Activated B cell treated with CpG ODN at 0.5 μM for 24 hours (primary cell): ENCODE measurements around the gene IFT172. TPM values are rescaled to one million over a fixed set of nuclear protein-coding genes. Genes with fewer than 3 reads are reported as not detected.
A peak's percentile ranks its signal among the peaks of the same experiment; 100 is the strongest.

ENCODE experiments used
- ATAC-seq: fragments of 200-7000 bp; cut with Tn5 transposase; one replicate; pipeline ENCODE4 v1.10.0; 2021; ENCODE audit warnings: low read depth, mild to moderate bottlenecking, moderate library complexity
- CTCF ChIA-PET: fragments of 350-600 bp; sonication (Branson Sonifier 250); formaldehyde crosslinking; loops from one replicate; lab custom pipeline; 2021; ENCODE audit warnings: antibody characterized with exemption; lab: Charles Lee
- POLR2A ChIA-PET: fragments of 350-600 bp; sonication (Branson Sonifier 250); formaldehyde crosslinking; loops from one replicate; lab custom pipeline; 2021; ENCODE audit warnings: antibody characterized with exemption; lab: Charles Lee
- DNase-seq: peaks from one replicate; pipeline ENCODE4 v3.0.0; 2022
- H3K27ac Mint-ChIP-seq: one replicate; pipeline ENCODE4 v1.8.0; 2020; ENCODE audit warnings: mixed read lengths
- H3K27me3 Mint-ChIP-seq: one replicate; pipeline ENCODE4 v1.8.0; 2021; ENCODE audit warnings: mixed read lengths
- H3K36me3 Mint-ChIP-seq: one replicate; pipeline ENCODE4 v1.8.0; 2021; ENCODE audit warnings: low read depth, mixed read lengths
- H3K4me1 Mint-ChIP-seq: one replicate; pipeline ENCODE4 v1.8.0; 2021; ENCODE audit warnings: mixed read lengths
- H3K4me3 Mint-ChIP-seq: one replicate; pipeline ENCODE4 v1.8.0; 2020; ENCODE audit warnings: mild to moderate bottlenecking, mixed read lengths
- H3K9me3 Mint-ChIP-seq: one replicate; pipeline ENCODE4 v1.8.0; 2020; ENCODE audit warnings: mixed read lengths
- intact Hi-C: fragments of 100-400 bp; cut with micrococcal nuclease; formaldehyde crosslinking; loops from one replicate; pipeline ENCODE4 v1.15.1; 2024
- total RNA-seq: library from RNA; stranded (reverse); gene quantifications from 2 replicates; pipeline ENCODE4 v1.2.3, GENCODE V29; 2022
- TF ChIP-seq, protein P1 (sequence below): fragments of 200-600 bp; IDR thresholded peaks from one replicate; pipeline ENCODE4 v1.8.0; 2022; ENCODE audit warnings: antibody characterized with exemption, mild to moderate bottlenecking

Gene IFT172
- total RNA-seq, 1 donor from 2014 or later: 14.4 TPM

DNA sequence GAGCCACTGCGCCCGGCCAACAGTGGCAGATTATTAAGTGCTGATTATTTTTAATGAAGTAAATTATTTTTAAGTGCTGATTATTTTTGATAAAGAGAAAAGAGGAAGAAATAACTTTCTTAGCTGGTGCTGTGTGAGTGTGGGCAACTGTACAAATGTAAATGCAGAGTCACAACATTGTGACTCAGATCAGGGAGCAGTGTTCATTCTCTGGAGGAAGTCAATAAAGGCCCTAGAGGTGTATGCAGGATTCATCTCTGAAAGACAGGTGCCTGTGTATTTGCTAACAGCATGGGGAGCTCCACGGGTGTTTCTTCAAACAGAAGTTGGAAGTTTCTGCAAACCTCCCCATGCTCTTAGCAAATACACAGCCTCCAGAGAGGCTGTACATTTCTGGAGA, 41.2 kb downstream of the IFT172 start:
- H3K9me3 Mint-ChIP-seq: no peaks in the 10 kb centered on the region
- H3K4me1 Mint-ChIP-seq: no peaks in the 10 kb centered on the region
- H3K27ac Mint-ChIP-seq: no peak overlapping the region
- no peaks in the 10 kb centered on the region for H3K27me3 Mint-ChIP-seq
- peaks cover 45% of the 10 kb centered on the region for H3K36me3 Mint-ChIP-seq
- ChIA-PET POLR2A (no interaction called here), CTCF (no interaction called here)
- no peak for DNase-seq
- TF ChIP-seq, protein P1, sequence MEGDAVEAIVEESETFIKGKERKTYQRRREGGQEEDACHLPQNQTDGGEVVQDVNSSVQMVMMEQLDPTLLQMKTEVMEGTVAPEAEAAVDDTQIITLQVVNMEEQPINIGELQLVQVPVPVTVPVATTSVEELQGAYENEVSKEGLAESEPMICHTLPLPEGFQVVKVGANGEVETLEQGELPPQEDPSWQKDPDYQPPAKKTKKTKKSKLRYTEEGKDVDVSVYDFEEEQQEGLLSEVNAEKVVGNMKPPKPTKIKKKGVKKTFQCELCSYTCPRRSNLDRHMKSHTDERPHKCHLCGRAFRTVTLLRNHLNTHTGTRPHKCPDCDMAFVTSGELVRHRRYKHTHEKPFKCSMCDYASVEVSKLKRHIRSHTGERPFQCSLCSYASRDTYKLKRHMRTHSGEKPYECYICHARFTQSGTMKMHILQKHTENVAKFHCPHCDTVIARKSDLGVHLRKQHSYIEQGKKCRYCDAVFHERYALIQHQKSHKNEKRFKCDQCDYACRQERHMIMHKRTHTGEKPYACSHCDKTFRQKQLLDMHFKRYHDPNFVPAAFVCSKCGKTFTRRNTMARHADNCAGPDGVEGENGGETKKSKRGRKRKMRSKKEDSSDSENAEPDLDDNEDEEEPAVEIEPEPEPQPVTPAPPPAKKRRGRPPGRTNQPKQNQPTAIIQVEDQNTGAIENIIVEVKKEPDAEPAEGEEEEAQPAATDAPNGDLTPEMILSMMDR: no peak
- ATAC-seq: no peak
- intact Hi-C loops: no loop called here
- no peak overlapping the region for H3K4me3 Mint-ChIP-seq

DNA sequence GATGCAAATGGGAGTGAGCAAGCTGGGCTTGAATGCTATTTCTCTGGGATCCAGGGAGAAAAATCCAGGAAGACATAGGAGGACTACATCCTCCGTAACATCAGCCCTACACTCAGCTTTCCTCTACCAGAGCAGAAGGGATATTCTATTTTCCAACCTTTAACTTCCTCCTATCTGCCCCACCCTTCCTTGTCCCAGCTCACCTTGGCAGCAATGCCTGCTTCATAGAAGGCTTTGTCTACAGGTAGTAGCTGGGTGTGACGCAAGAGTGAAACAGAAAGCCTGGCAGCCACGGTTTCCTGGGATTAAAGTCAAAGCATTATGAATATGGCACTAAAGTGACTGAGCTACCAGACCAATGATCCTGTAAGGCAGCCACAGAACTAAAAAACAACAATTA, 43.5 kb downstream of the IFT172 start:
- H3K4me3 Mint-ChIP-seq: no peak overlapping the region
- no peaks in the 10 kb centered on the region for H3K27me3 Mint-ChIP-seq
- DNase-seq: no peak

GRCh38 chr2:27445615-27446014, 43.9 kb downstream of the IFT172 start:
- no peaks in the 10 kb centered on the region for H3K27me3 Mint-ChIP-seq
- ATAC-seq (no peak), DNase-seq (no peak)
- ChIA-PET CTCF (no interaction called here), POLR2A (no interaction called here)
- H3K4me3 Mint-ChIP-seq: no peak overlapping the region
- H3K4me1 Mint-ChIP-seq: peaks cover 13% of the 10 kb centered on the region
- H3K27ac Mint-ChIP-seq: no peak overlapping the region
- H3K9me3 Mint-ChIP-seq: no peaks in the 10 kb centered on the region
- TF ChIP-seq, protein P1: no peak
- H3K36me3 Mint-ChIP-seq: peaks cover 57% of the 10 kb centered on the region
- intact Hi-C loops: no loop called here

More for the DNA sequence above, 43.5 kb downstream of the IFT172 start:
- intact Hi-C loops: no loop called here
- TF ChIP-seq, protein P1: no peak
- POLR2A ChIA-PET: no interaction called here
- Mint-ChIP-seq H3K36me3 (peaks cover 54% of the 10 kb centered on the region), H3K4me1 (peaks cover 13% of the 10 kb centered on the region), H3K27ac (no peak overlapping the region), H3K9me3 (no peaks in the 10 kb centered on the region)
- no peak for ATAC-seq
- CTCF ChIA-PET: no interaction called here

- Mint-ChIP-seq H3K27me3 (no peaks in the 10 kb centered on the region), H3K36me3 (peaks cover 61% of the 10 kb centered on the region), H3K27ac (no peak overlapping the region), H3K9me3 (no peaks in the 10 kb centered on the region), H3K4me1 (peaks cover 13% of the 10 kb centered on the region), H3K4me3 (no peak overlapping the region)
- POLR2A ChIA-PET: no interaction called here
- no peak for DNase-seq
- TF ChIP-seq, protein P1: no peak
- CTCF ChIA-PET: no interaction called here
- no peak for ATAC-seq
- intact Hi-C loops: no loop called here
These were observed 44.4 kb downstream of the IFT172 start for GRCh38 chr2:27445155-27445554.

DNA sequence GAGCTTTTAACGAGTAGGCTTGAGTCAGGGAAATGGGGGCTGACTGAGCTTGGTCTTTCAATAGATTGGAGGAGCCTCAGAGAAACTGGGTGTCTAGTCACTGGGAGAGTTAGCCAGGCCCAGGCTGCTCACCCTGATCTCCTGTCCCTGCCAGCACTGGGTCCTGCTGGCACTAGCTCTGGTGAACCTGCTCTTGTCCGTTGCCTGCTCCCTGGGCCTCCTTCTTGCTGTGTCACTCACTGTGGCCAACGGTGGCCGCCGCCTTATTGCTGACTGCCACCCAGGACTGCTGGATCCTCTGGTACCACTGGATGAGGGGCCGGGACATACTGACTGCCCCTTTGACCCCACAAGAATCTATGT, 46.6 kb downstream of the IFT172 start:
- no peak overlapping the region for H3K27ac Mint-ChIP-seq
- TF ChIP-seq, protein P1: no peak
- H3K9me3 Mint-ChIP-seq: no peaks in the 10 kb centered on the region
- no peak for ATAC-seq
- H3K4me1 Mint-ChIP-seq: peaks cover 13% of the 10 kb centered on the region
- H3K27me3 Mint-ChIP-seq: no peaks in the 10 kb centered on the region
- ChIA-PET POLR2A (no interaction called here), CTCF (no interaction called here)
- intact Hi-C loops: loop anchor here (1.0 to 5.0 kb wide), 4 partner anchors 15 to 71 kb away; partner anchors contain the start of genes EIF2B4, IFT172, NRBP1 and PPM1G
- peaks cover 65% of the 10 kb centered on the region for H3K36me3 Mint-ChIP-seq
- peak overlapping the region; percentile 46 for H3K4me3 Mint-ChIP-seq
- no peak for DNase-seq
